ENCODE measurements around the gene TNS1.

GRCh38 chr2:218031771-218032257 lies 29.0 kb upstream of the TNS1 start:
- no peak for TF ChIP-seq L3MBTL2 (conservative IDR thresholded peaks at IDR 0.05)
- TF ChIP-seq CTBP1 (IDR thresholded peaks at IDR 0.05; ENCODE audit: borderline replicate concordance): no peak
- no peak for TF ChIP-seq SP1 (IDR thresholded peaks at IDR 0.05)
- no peak for TF ChIP-seq ZNF384 (IDR thresholded peaks at IDR 0.05)
- no peak for TF ChIP-seq BHLHE40 (IDR thresholded peaks at IDR 0.05; ENCODE audit: borderline replicate concordance)
- TF ChIP-seq NFRKB (IDR thresholded peaks at IDR 0.05): no peak
- TF ChIP-seq SUZ12 (IDR thresholded peaks at IDR 0.05): no peak
- TF ChIP-seq FOXA1 (IDR thresholded peaks at IDR 0.05): no peak
- TF ChIP-seq FOXK2 (IDR thresholded peaks at IDR 0.05): no peak
- TF ChIP-seq HDGF (IDR thresholded peaks at IDR 0.05; ENCODE audit: borderline replicate concordance): no peak
- no peak for TF ChIP-seq TARDBP (IDR thresholded peaks at IDR 0.05)
- no peak for TF ChIP-seq FOXM1 (IDR thresholded peaks at IDR 0.05; ENCODE audit: borderline replicate concordance)
- TF ChIP-seq PKNOX1 (IDR thresholded peaks at IDR 0.05): no peak

All from HEK293T (cell line).